Glutamatergic neuron (in vitro differentiated cells): Measurements from ENCODE around the gene CD244. TPM values are rescaled to one million over a fixed set of nuclear protein-coding genes. Genes with fewer than 3 reads are reported as not detected.

Experiments
- DNase-seq: peaks from one replicate; pipeline ENCODE4 v3.0.0; 2022
- H3K27ac Mint-ChIP-seq: one replicate; pipeline ENCODE4 v1.8.0; 2020; ENCODE audit warnings: mild to moderate bottlenecking, mixed read lengths, inconsistent platforms; ENCODE audit not compliant: unreplicated experiment
- H3K27me3 Mint-ChIP-seq: one replicate; pipeline ENCODE4 v1.8.0; 2020; ENCODE audit warnings: mild to moderate bottlenecking, moderate library complexity, mixed read lengths, inconsistent platforms; ENCODE audit not compliant: unreplicated experiment
- H3K36me3 Mint-ChIP-seq: one replicate; pipeline ENCODE4 v1.8.0; 2020; ENCODE audit warnings: mild to moderate bottlenecking, mixed read lengths, inconsistent platforms; ENCODE audit not compliant: unreplicated experiment
- H3K4me1 Mint-ChIP-seq: one replicate; pipeline ENCODE4 v1.8.0; 2020; ENCODE audit warnings: mild to moderate bottlenecking, low read depth, mixed read lengths, inconsistent platforms; ENCODE audit not compliant: unreplicated experiment
- H3K4me3 Mint-ChIP-seq: one replicate; pipeline ENCODE4 v1.8.0; 2020; ENCODE audit warnings: mild to moderate bottlenecking, mixed read lengths, inconsistent platforms; ENCODE audit not compliant: unreplicated experiment
- H3K9me3 Mint-ChIP-seq: one replicate; pipeline ENCODE4 v1.8.0; 2020; ENCODE audit warnings: mild to moderate bottlenecking, moderate library complexity, mixed read lengths, inconsistent platforms; ENCODE audit not compliant: unreplicated experiment
- CTCF ChIP-seq: fragments of 200-600 bp; sonication (generic); IDR thresholded peaks from one replicate; pipeline ENCODE4 v1.5.0; 2021; ENCODE audit not compliant: partially characterized antibody, unreplicated experiment
- total RNA-seq: library from RNA; stranded (reverse); fragmentation: NEBNext Ultra II Directional; extraction: Animal tissue kit (Norgen Biotek cat#: 25700); gene quantifications from one replicate; pipeline ENCODE4 v1.2.1, GENCODE V29; 2021; ENCODE audit not compliant: unreplicated experiment

The CD244 gene
- total RNA-seq, 1 donor from 2014 or later: not detected

- TF ChIP-seq CTCF: no peak
- Mint-ChIP-seq H3K27me3 (no peaks in the 10 kb centered on the region), H3K4me1 (peaks cover 6% of the 10 kb centered on the region), H3K9me3 (no peaks in the 10 kb centered on the region), H3K27ac (no peak overlapping the region), H3K4me3 (no peak overlapping the region), H3K36me3 (no peaks in the 10 kb centered on the region)
- DNase-seq: no peak
Measured at GRCh38 chr1:160821627-160822026, 41.1 kb downstream of the CD244 start.

- H3K9me3 Mint-ChIP-seq: no peaks in the 10 kb centered on the region
Measured at GRCh38 chr1:160819186-160819585, 43.5 kb downstream of the CD244 start.

GRCh38 chr1:160818207-160818937, 44.3 kb downstream of the CD244 start:
- TF ChIP-seq CTCF: no peak
- Mint-ChIP-seq H3K27ac (no peak overlapping the region), H3K27me3 (no peaks in the 10 kb centered on the region), H3K36me3 (no peaks in the 10 kb centered on the region), H3K9me3 (peaks cover 5% of the 10 kb centered on the region), H3K4me1 (peaks cover 6% of the 10 kb centered on the region), H3K4me3 (no peak overlapping the region)
- no peak for DNase-seq

More at GRCh38 chr1:160819186-160819585, 43.5 kb downstream of the CD244 start:
- TF ChIP-seq CTCF: no peak
- H3K36me3 Mint-ChIP-seq: no peaks in the 10 kb centered on the region
- no peaks in the 10 kb centered on the region for H3K27me3 Mint-ChIP-seq
- H3K4me1 Mint-ChIP-seq: peaks cover 6% of the 10 kb centered on the region
- H3K27ac Mint-ChIP-seq: no peak overlapping the region
- no peak for DNase-seq
- H3K4me3 Mint-ChIP-seq: no peak overlapping the region

GRCh38 chr1:160814856-160815255, 47.8 kb downstream of the CD244 start:
- Mint-ChIP-seq H3K27ac (no peak overlapping the region), H3K36me3 (no peaks in the 10 kb centered on the region), H3K27me3 (no peaks in the 10 kb centered on the region), H3K4me1 (peaks cover 6% of the 10 kb centered on the region), H3K4me3 (no peak overlapping the region), H3K9me3 (peaks cover 5% of the 10 kb centered on the region)
- no peak for TF ChIP-seq CTCF
- DNase-seq: no peak

- no peak for TF ChIP-seq CTCF
Measured at GRCh38 chr1:160814316-160814715, 48.4 kb downstream of the CD244 start.

More at GRCh38 chr1:160814316-160814715, 48.4 kb downstream of the CD244 start:
- Mint-ChIP-seq H3K4me1 (peaks cover 6% of the 10 kb centered on the region), H3K27ac (no peak overlapping the region), H3K9me3 (peaks cover 5% of the 10 kb centered on the region), H3K27me3 (no peaks in the 10 kb centered on the region), H3K4me3 (no peak overlapping the region), H3K36me3 (no peaks in the 10 kb centered on the region)
- no peak for DNase-seq
